A549 treated with dexamethasone at 1 μM for 4 hours (cell line): Measurements from ENCODE around the gene MRPL17. TPM values are rescaled to one million over a fixed set of nuclear protein-coding genes. Genes with fewer than 3 reads are reported as not detected.

Source experiments
- total RNA-seq: library from RNA; stranded (reverse); fragments of 200-300 nt; extraction: Qiagen RNA extraction; gene quantifications from 5 replicates; pipeline ENCODE4 v1.2.3, GENCODE V29; 2022

MRPL17 gene
- total RNA-seq: 79.3 to 116 TPM (median 95.2 TPM) in 5 replicates

GRCh38 chr11:6682936-6683861, at the start of gene MRPL17:
Gene MRPL17 (minus strand): TSS chr11:6683340. CDS start chr11:6683296, 44 bp downstream.

GRCh38 chr11:6655790-6656583, 27.2 kb downstream of the MRPL17 start, which contains the start of gene DCHS1:
Gene DCHS1 (minus strand): TSS chr11:6655809. CDS start chr11:6641613, 14,196 bp downstream.

Other genes with a start within 250 kb of the MRPL17 start
- 0.31 to 0.55 TPM (median 0.40 TPM) in 5 replicates for gene HPX, start 242.4 kb downstream of the MRPL17 start, total RNA-seq
- gene TRIM3, start 209.4 kb downstream of the MRPL17 start, total RNA-seq: 11.8 to 22.6 TPM (median 18.1 TPM) in 5 replicates
- gene ARFIP2, start 202.0 kb downstream of the MRPL17 start, total RNA-seq: 48.7 to 56.6 TPM (median 52.4 TPM) in 5 replicates
- 23.3 to 27.0 TPM (median 25.8 TPM) in 5 replicates for gene TIMM10B, start 201.8 kb downstream of the MRPL17 start, total RNA-seq
- gene DNHD1, start 186.1 kb downstream of the MRPL17 start, total RNA-seq: 1.6 to 3.0 TPM (median 2.5 TPM) in 5 replicates
- gene RRP8, start 79.7 kb downstream of the MRPL17 start, total RNA-seq: 27.3 to 32.5 TPM (median 29.9 TPM) in 5 replicates
- gene ILK, start 79.6 kb downstream of the MRPL17 start, total RNA-seq: 97.1 to 120 TPM (median 118 TPM) in 5 replicates
- 208 to 263 TPM (median 228 TPM) in 5 replicates for gene TAF10, start 71.1 kb downstream of the MRPL17 start, total RNA-seq
- gene TPP1, start 63.9 kb downstream of the MRPL17 start, total RNA-seq: 36.1 to 51.4 TPM (median 50.6 TPM) in 5 replicates
- gene DCHS1, start 27.5 kb downstream of the MRPL17 start, total RNA-seq: 0.07 to 0.15 TPM (median 0.09 TPM) in 5 replicates
- 0.05 to 0.08 TPM (median 0.05 TPM) in 3 of 5 replicates, not detected in the others for gene OR2AG2, start 88.6 kb upstream of the MRPL17 start, total RNA-seq
- not detected in 5 replicates for gene OR2AG1, start 99.7 kb upstream of the MRPL17 start, total RNA-seq
- not detected in 5 replicates for gene OR6A2, start 116.3 kb upstream of the MRPL17 start, total RNA-seq
- gene OR10A5, start 162.3 kb upstream of the MRPL17 start, total RNA-seq: not detected in 5 replicates
- gene OR10A2, start 179.7 kb upstream of the MRPL17 start, total RNA-seq: not detected in 5 replicates
- gene OR10A4, start 193.3 kb upstream of the MRPL17 start, total RNA-seq: not detected in 5 replicates
- not detected in 5 replicates for gene OR2D2, start 209.2 kb upstream of the MRPL17 start, total RNA-seq
- gene OR2D3, start 237.7 kb upstream of the MRPL17 start, total RNA-seq: not detected in 5 replicates
- 0.76 to 1.2 TPM (median 0.97 TPM) in 5 replicates for gene ZNF215, start 243.1 kb upstream of the MRPL17 start, total RNA-seq